ENCODE measurements around the gene PIAS2.

GRCh38 chr18:46829947-46830346 is 87.4 kb downstream of the PIAS2 start:
- TF ChIP-seq SUZ12 (IDR thresholded peaks at IDR 0.05): no peak
- no peak for TF ChIP-seq ARNT (IDR thresholded peaks at IDR 0.05)
- TF ChIP-seq ELF4 (IDR thresholded peaks at IDR 0.05): no peak
